Measurements from ENCODE around the gene GPR39. TPM values are rescaled to one million over a fixed set of nuclear protein-coding genes. Genes with fewer than 3 reads are reported as not detected.

GPR39 gene
- total RNA-seq, 1 experiment from 2014 or later, result 0.50 TPM

DNA sequence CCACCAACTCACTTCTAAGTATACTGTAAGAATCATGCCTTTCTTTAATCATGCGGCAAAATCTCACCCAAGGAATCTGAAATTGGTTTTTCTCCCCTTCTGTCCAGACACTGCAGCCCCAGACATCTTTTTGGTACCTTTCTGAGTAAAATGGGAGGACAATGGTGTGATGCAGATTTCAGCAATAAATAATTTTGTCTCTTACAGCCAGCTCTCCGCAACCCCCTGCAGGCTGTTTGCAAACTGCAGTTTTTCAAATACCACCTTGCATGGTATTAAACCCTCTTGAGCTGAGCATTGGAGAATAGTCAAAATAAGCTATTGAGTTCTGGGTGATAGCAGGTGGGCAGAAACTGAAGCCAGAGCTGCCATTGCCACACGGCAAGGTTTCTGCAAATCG lies 32.2 kb downstream of the GPR39 start:
- no peaks in the 10 kb centered on the region for H3K23me2 ChIP-seq (ENCODE audit: insufficient read length, low read depth, low read length, poor library complexity, severe bottlenecking)
- no peak overlapping the region for H2BK120ac ChIP-seq (ENCODE audit: low read depth, low read length, poor library complexity, severe bottlenecking)
- Mint-ChIP-seq H3K27me3 (ENCODE audit: low read depth) (no peaks in the 10 kb centered on the region), H3K36me3 (ENCODE audit: insufficient read depth in 1 of 3, low read depth in 3 of 3) (no peaks in the 10 kb centered on the region; a peak in 2 of 7 replicates), H3K4me3 (no peak overlapping the region), H3K4me1 (peaks cover 6 to 11% of the 10 kb centered on the region in 2 experiments; a peak in 3 of 4 replicates), H3K27ac (no peak overlapping the region), H3K9me3 (peaks cover 9 to 11% of the 10 kb centered on the region in 2 experiments; a peak in 3 of 5 replicates)
- no peak overlapping the region for H2BK12ac ChIP-seq (ENCODE audit: insufficient read length, low read depth, low read length)
- no peak overlapping the region for H2BK5ac ChIP-seq (ENCODE audit: insufficient read length, low read length)
- no peak overlapping the region for H3K4ac ChIP-seq (ENCODE audit: low read depth, low read length)
- WGBS (ENCODE audit: extremely low coverage, insufficient read length, low lambda C conversion rate), result no CpG with 5 or more reads among the region's 4 CpGs
- H3K4me2 ChIP-seq (ENCODE audit: insufficient read depth, insufficient read length, low read length), result no peak overlapping the region
- H3K4me1 ChIP-seq (ENCODE audit: insufficient read depth, low read length), result no peaks in the 10 kb centered on the region; the same call in 1 of the 2 replicates
- no peaks in the 10 kb centered on the region for H3K79me2 ChIP-seq (ENCODE audit: insufficient read depth, low read length)
- no peak overlapping the region for H3K56ac ChIP-seq (ENCODE audit: insufficient read length, low read depth, low read length)
- no peak overlapping the region for H3T11ph ChIP-seq (ENCODE audit: low read length)
- H3K23ac ChIP-seq (ENCODE audit: insufficient read length, low read depth, low read length), result no peak overlapping the region
- no peaks in the 10 kb centered on the region for H3K9me3 ChIP-seq (ENCODE audit: control insufficient read depth, low read depth, low read length)
- TF ChIP-seq, protein P1, sequence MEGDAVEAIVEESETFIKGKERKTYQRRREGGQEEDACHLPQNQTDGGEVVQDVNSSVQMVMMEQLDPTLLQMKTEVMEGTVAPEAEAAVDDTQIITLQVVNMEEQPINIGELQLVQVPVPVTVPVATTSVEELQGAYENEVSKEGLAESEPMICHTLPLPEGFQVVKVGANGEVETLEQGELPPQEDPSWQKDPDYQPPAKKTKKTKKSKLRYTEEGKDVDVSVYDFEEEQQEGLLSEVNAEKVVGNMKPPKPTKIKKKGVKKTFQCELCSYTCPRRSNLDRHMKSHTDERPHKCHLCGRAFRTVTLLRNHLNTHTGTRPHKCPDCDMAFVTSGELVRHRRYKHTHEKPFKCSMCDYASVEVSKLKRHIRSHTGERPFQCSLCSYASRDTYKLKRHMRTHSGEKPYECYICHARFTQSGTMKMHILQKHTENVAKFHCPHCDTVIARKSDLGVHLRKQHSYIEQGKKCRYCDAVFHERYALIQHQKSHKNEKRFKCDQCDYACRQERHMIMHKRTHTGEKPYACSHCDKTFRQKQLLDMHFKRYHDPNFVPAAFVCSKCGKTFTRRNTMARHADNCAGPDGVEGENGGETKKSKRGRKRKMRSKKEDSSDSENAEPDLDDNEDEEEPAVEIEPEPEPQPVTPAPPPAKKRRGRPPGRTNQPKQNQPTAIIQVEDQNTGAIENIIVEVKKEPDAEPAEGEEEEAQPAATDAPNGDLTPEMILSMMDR (conservative IDR thresholded peaks at IDR 0.05), result peak; percentile 71
- no peak overlapping the region for H4K8ac ChIP-seq (replicated peaks; ENCODE audit: insufficient read length, low read depth, low read length)
- H3K18ac ChIP-seq (ENCODE audit: insufficient read length, low read depth, low read length), result no peak overlapping the region
- H3K14ac ChIP-seq (ENCODE audit: insufficient read depth, low read length), result no peak overlapping the region
- no peaks in the 10 kb centered on the region for H4K20me1 ChIP-seq (ENCODE audit: control insufficient read depth, insufficient read depth, insufficient read length)
- H3K79me1 ChIP-seq (ENCODE audit: insufficient read depth, low read depth, low read length, poor library complexity, severe bottlenecking), result no peaks in the 10 kb centered on the region
- H2AK5ac ChIP-seq (ENCODE audit: insufficient read length, low read length), result no peak overlapping the region
- no peak overlapping the region for H3K27ac ChIP-seq (ENCODE audit: insufficient read length, low read depth, low read length)
- DNase-seq, result peak; percentile 42
- H3K27me3 ChIP-seq (ENCODE audit: insufficient read depth, low read length), result no peaks in the 10 kb centered on the region
- no peak overlapping the region for H2BK15ac ChIP-seq (ENCODE audit: low read depth, low read length)
- no peak overlapping the region for H4K91ac ChIP-seq (ENCODE audit: insufficient read length, low read depth, low read length)
- no peak overlapping the region for H2AFZ ChIP-seq (ENCODE audit: low read length)
- no peak overlapping the region for H3K9ac ChIP-seq (ENCODE audit: extremely low read depth, insufficient read length, low read length)
- H4K5ac ChIP-seq (ENCODE audit: insufficient read length, low read depth, low read length), result no peak overlapping the region
- H2BK20ac ChIP-seq (ENCODE audit: low read depth, low read length, poor library complexity, severe bottlenecking), result no peak overlapping the region

Data from H9 (cell line).